ENCODE results near the gene HAUS3.

- TF ChIP-seq CTCF (IDR thresholded peaks at IDR 0.05 in 2 of 3, conservative IDR thresholded peaks at IDR 0.05 in 1 of 3; ENCODE audit: control insufficient read depth in 2 of 3, extremely low read depth in 1 of 3, insufficient read depth in 1 of 3, low read depth in 3 of 3, low read length in 3 of 3) (no peak), TARDBP (IDR thresholded peaks at IDR 0.05; ENCODE audit: borderline replicate concordance) (no peak), STAT3 (IDR thresholded peaks at IDR 0.05; ENCODE audit: low read depth, low read length) (no peak), JUNB (IDR thresholded peaks at IDR 0.05) (no peak), ZZZ3 (IDR thresholded peaks at IDR 0.05; ENCODE audit: control insufficient read depth, insufficient read length, low read depth) (no peak), CREB1 (IDR thresholded peaks at IDR 0.05; ENCODE audit: low read depth) (no peak), POLR2AphosphoS5 (IDR thresholded peaks at IDR 0.05; ENCODE audit: low read length) (no peak), MAX (IDR thresholded peaks at IDR 0.05; ENCODE audit: low read depth, low read length) (no peak), SREBF1 (IDR thresholded peaks at IDR 0.05; ENCODE audit: low read length) (no peak), RAD21 (IDR thresholded peaks at IDR 0.05; ENCODE audit: insufficient read depth, low read depth, low read length) (no peak)
- TF ChIP-seq, protein P1, sequence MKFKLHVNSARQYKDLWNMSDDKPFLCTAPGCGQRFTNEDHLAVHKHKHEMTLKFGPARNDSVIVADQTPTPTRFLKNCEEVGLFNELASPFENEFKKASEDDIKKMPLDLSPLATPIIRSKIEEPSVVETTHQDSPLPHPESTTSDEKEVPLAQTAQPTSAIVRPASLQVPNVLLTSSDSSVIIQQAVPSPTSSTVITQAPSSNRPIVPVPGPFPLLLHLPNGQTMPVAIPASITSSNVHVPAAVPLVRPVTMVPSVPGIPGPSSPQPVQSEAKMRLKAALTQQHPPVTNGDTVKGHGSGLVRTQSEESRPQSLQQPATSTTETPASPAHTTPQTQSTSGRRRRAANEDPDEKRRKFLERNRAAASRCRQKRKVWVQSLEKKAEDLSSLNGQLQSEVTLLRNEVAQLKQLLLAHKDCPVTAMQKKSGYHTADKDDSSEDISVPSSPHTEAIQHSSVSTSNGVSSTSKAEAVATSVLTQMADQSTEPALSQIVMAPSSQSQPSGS (IDR thresholded peaks at IDR 0.05; ENCODE audit: low read length), result no peak
- TF ChIP-seq, protein P2, sequence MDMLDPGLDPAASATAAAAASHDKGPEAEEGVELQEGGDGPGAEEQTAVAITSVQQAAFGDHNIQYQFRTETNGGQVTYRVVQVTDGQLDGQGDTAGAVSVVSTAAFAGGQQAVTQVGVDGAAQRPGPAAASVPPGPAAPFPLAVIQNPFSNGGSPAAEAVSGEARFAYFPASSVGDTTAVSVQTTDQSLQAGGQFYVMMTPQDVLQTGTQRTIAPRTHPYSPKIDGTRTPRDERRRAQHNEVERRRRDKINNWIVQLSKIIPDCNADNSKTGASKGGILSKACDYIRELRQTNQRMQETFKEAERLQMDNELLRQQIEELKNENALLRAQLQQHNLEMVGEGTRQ (IDR thresholded peaks at IDR 0.05; ENCODE audit: borderline replicate concordance, low read depth, low read length), result no peak
Measured at GRCh38 chr4:2256781-2257191, 14.9 kb upstream of the HAUS3 start.

Data from GM12878 (cell line).